HepG2 (cell line): ENCODE measurements around the gene NELFCD. TPM values are rescaled to one million over a fixed set of nuclear protein-coding genes. Genes with fewer than 3 reads are reported as not detected.

ENCODE experiments used
- ATAC-seq: fragments of 200-7000 bp; cut with Tn5 transposase; 3 replicates; pipeline ENCODE4 v1.9.1; 2020; ENCODE audit warnings: mild to moderate bottlenecking, moderate library complexity
- BruUV-seq: library from RNA; stranded (reverse); fragments of 400-500 nt; replicated peaks from 2 replicates; lab custom pipeline; 2021; lab: Mats Ljungman, UMichigan
- CTCF ChIA-PET: fragments of 300-600 bp; formaldehyde crosslinking; extraction: SDS; loops from one replicate; lab custom pipeline; 2021; ENCODE audit warnings: low total read pairs, inconsistent platforms, low intra/inter-chr PET ratio; lab: Yijun Ruan, JAX
- POLR2A ChIA-PET: fragments of 350-600 bp; sonication (Branson Sonifier 250); formaldehyde crosslinking; loops from one replicate; lab custom pipeline; 2020; ENCODE audit warnings: antibody characterized with exemption, inconsistent platforms; lab: Yijun Ruan, JAX
- DNase-seq: peaks from one replicate; pipeline ENCODE4 v3.0.0-alpha.2; 2015; ENCODE audit warnings: low spot score
- FAIRE-seq: peaks from 3 replicates; lab custom pipeline; 2011; peaks lifted over from hg19 to GRCh38; lab: Jason Lieb, UNC
- H2AFZ ChIP-seq: one replicate; pipeline ENCODE4 v1.6.1; 2011; ENCODE audit warnings: low read length, inconsistent platforms
- H3K27ac ChIP-seq: fragments of 300-600 bp; 3 replicates; pipeline ENCODE4 v1.8.0; 2011; ENCODE audit warnings: mixed run types, mild to moderate bottlenecking, mixed read lengths, low read length, inconsistent platforms; ENCODE audit not compliant: insufficient read depth; ENCODE audit errors: extremely low read length
- H3K27me3 ChIP-seq, 2 experiments: fragments of 200-600 bp in 1 of 2; 2 replicates in 1 of 2; 3 replicates in 1 of 2; pipeline versions ENCODE4 v1.6.0 to v1.8.0; 2011; ENCODE audit warnings: low read length in 2 of 2, mild to moderate bottlenecking in 2 of 2, moderate library complexity in 2 of 2, inconsistent platforms in 1 of 2; ENCODE audit not compliant: insufficient read depth in 2 of 2, control insufficient read depth in 1 of 2
- H3K36me3 ChIP-seq, 2 experiments: fragments of 200-600 bp in 1 of 2; replicated peaks in 1 of 2; 2 replicates in 1 of 2; 3 replicates in 1 of 2; pipeline versions ENCODE4 v1.5.1 to v1.8.0; 2011; ENCODE audit warnings: low read length in 2 of 2, inconsistent platforms in 1 of 2; ENCODE audit not compliant: insufficient read depth in 2 of 2, control insufficient read depth in 1 of 2
- H3K4me1 ChIP-seq: 2 replicates; pipeline ENCODE4 v1.5.1; 2012; ENCODE audit warnings: low read length, inconsistent platforms; ENCODE audit not compliant: insufficient read depth
- H3K4me2 ChIP-seq: 2 replicates; pipeline ENCODE4 v1.6.0; 2011; ENCODE audit warnings: low read depth, low read length, inconsistent platforms
- H3K4me3 ChIP-seq, 3 experiments: fragments of 200-600 bp in 1 of 3; sonication (generic), shearing (Covaris generic) in 1 of 3; replicated peaks in 1 of 3; 2 replicates each; pipeline ENCODE4 v1.5.1; 2011 to 2016; ENCODE audit warnings: low read length in 3 of 3, inconsistent platforms in 2 of 3, low read depth in 2 of 3, mild to moderate bottlenecking in 2 of 3, control low read depth in 1 of 3, mixed read lengths in 1 of 3; ENCODE audit not compliant: insufficient read depth in 1 of 3
- H3K79me2 ChIP-seq: one replicate; pipeline ENCODE4 v1.6.1; 2011; ENCODE audit warnings: low read length, inconsistent platforms; ENCODE audit not compliant: insufficient read depth
- H3K9ac ChIP-seq: 2 replicates; pipeline ENCODE4 v1.6.0; 2011; ENCODE audit warnings: mild to moderate bottlenecking, low read depth, low read length, inconsistent platforms; ENCODE audit not compliant: insufficient read depth
- H3K9me3 ChIP-seq: 2 replicates; pipeline ENCODE4 v1.5.1; 2012; ENCODE audit warnings: mild to moderate bottlenecking, low read length
- H4K20me1 ChIP-seq: 2 replicates; pipeline ENCODE4 v1.6.0; 2011; ENCODE audit warnings: inconsistent platforms, mild to moderate bottlenecking, low read length, moderate library complexity; ENCODE audit not compliant: insufficient read depth
- CREM ChIP-seq, 2 experiments: sonication (generic) in 1 of 2; formaldehyde crosslinking in 1 of 2; IDR thresholded peaks; 2 replicates each; pipeline versions ENCODE4 v1.4.0 to v1.6.1; 2016 to 2020; ENCODE audit warnings: antibody characterized with exemption in 1 of 2, mild to moderate bottlenecking in 1 of 2, missing genetic modification reagents in 1 of 2
- HOXA3 ChIP-seq: sonication (generic); formaldehyde crosslinking; IDR thresholded peaks from 2 replicates; pipeline ENCODE4 v1.5.0; 2020; ENCODE audit warnings: missing genetic modification reagents
- IRF2 ChIP-seq: IDR thresholded peaks from 2 replicates; pipeline ENCODE4 v1.6.1; 2018; ENCODE audit warnings: missing genetic modification reagents, missing compliant biosample characterization
- NR2F6 ChIP-seq, 2 experiments: IDR thresholded peaks; 2 replicates each; pipeline ENCODE4 v1.6.1; 2016; ENCODE audit warnings: antibody characterized with exemption in 1 of 2, mild to moderate bottlenecking in 1 of 2
- RXRB ChIP-seq: IDR thresholded peaks from 2 replicates; pipeline ENCODE4 v1.6.1; 2016; ENCODE audit warnings: borderline replicate concordance, missing genetic modification reagents, missing compliant biosample characterization
- ZBTB21 ChIP-seq: sonication (generic); formaldehyde crosslinking; IDR thresholded peaks from 2 replicates; pipeline ENCODE4 v1.4.0; 2020; ENCODE audit warnings: missing genetic modification reagents
- ZNF646 ChIP-seq: sonication (generic); formaldehyde crosslinking; IDR thresholded peaks from 2 replicates; pipeline ENCODE4 v1.9.0; 2021; ENCODE audit warnings: mild to moderate bottlenecking, missing genetic modification reagents
- WGBS: methylation state at CpG from one replicate; pipeline ENCODE4 v1.1.6; 2017; ENCODE audit warnings: low lambda C conversion rate; 5-methylcytosine and 5-hydroxymethylcytosine counted together
- in situ Hi-C: cut with HindIII; loops from 2 replicates; pipeline ENCODE4 v1.10.0; 2017; ENCODE audit warnings: low pct_unique_long_range_greater_than_20kb; ENCODE audit not compliant: extremely low pct_ligation_motif_present
- intact Hi-C: fragments of 100-400 bp; cut with micrococcal nuclease; formaldehyde crosslinking; loops from one replicate; pipeline ENCODE4 v1.10.0; 2022; ENCODE audit not compliant: unreplicated experiment
- polyA plus RNA-seq, 8 experiments: library from polyadenylated mRNA; depleted of rRNA in 3 of 8; stranded (reverse) in 7 of 8; unstranded in 1 of 8; fragments of >200 nt; fragmentation: Illumina TruSeq in 4 of 8; extraction: Trizol in 4 of 8; gene quantifications; 2 replicates each; pipeline versions ENCODE4 v1.2.1 to v1.2.3, GENCODE V29; 2011 to 2016; ENCODE audit warnings: low read depth in 4 of 8, missing spikeins in 1 of 8, mixed read lengths in 1 of 8; ENCODE audit not compliant: insufficient read depth in 1 of 8
- total RNA-seq, 5 experiments: library from RNA; depleted of rRNA; stranded (reverse); fragments of >200 nt; fragmentation: Illumina TruSeq; extraction: Trizol; gene quantifications; 2 replicates each; pipeline ENCODE4 v1.2.3, GENCODE V29; 2016; ENCODE audit warnings: low read depth in 1 of 5
- TF ChIP-seq, protein P1 (sequence below), 2 experiments: fragments of 450-650 bp in 1 of 2; sonication (generic) in 1 of 2; formaldehyde crosslinking in 1 of 2; IDR thresholded peaks; 2 replicates each; pipeline versions ENCODE4 v1.6.1 to v1.8.0; 2016 to 2022; ENCODE audit warnings: antibody characterized with exemption in 1 of 2, mild to moderate bottlenecking in 1 of 2, missing genetic modification reagents in 1 of 2

Gene NELFCD
- total and polyA plus RNA-seq, 2 of the 13 experiments (the other 11 are each of a cell fraction or from before 2014, with no cell fraction given), result 159 to 203 TPM

GRCh38 chr20:58991715-58992114, 10.7 kb downstream of the NELFCD start:
- Histone ChIP-seq H3K4me1 (peaks cover 71% of the 10 kb centered on the region), H3K27me3 (no peaks in the 10 kb centered on the region), H3K4me3 (no peak overlapping the region), H3K4me2 (no peak overlapping the region), H3K9ac (no peak overlapping the region), H4K20me1 (no peaks in the 10 kb centered on the region), H3K36me3 (peaks cover 63 to 86% of the 10 kb centered on the region in 2 experiments), H3K79me2 (peaks cover 3% of the 10 kb centered on the region), H3K27ac (peak overlapping the region; percentile 22), H2AFZ (no peak overlapping the region), H3K9me3 (no peaks in the 10 kb centered on the region)
- in situ Hi-C loops (no loop called here), intact Hi-C loops (loop anchor here (1.0 kb wide), 1 partner anchor 10 kb away; the partner anchor contains the start of gene NELFCD)
- POLR2A ChIA-PET, result interaction anchor here (0.8 to 2.3 kb wide), 4 partner anchors 10 to 40 kb away, joined by 3 to 7 read pairs (median 6); partner anchors contain the start of gene ATP5F1E
- CTCF ChIA-PET, result no interaction called here
- WGBS, result 40% methylated on average over 9 of the region's 9 CpGs
- no TSS peak for BruUV-seq
- ATAC-seq, result peak; percentile 21
- peak; percentile 71 for FAIRE-seq
- DNase-seq, result peak; percentile 89
- TF ChIP-seq, protein P1, sequence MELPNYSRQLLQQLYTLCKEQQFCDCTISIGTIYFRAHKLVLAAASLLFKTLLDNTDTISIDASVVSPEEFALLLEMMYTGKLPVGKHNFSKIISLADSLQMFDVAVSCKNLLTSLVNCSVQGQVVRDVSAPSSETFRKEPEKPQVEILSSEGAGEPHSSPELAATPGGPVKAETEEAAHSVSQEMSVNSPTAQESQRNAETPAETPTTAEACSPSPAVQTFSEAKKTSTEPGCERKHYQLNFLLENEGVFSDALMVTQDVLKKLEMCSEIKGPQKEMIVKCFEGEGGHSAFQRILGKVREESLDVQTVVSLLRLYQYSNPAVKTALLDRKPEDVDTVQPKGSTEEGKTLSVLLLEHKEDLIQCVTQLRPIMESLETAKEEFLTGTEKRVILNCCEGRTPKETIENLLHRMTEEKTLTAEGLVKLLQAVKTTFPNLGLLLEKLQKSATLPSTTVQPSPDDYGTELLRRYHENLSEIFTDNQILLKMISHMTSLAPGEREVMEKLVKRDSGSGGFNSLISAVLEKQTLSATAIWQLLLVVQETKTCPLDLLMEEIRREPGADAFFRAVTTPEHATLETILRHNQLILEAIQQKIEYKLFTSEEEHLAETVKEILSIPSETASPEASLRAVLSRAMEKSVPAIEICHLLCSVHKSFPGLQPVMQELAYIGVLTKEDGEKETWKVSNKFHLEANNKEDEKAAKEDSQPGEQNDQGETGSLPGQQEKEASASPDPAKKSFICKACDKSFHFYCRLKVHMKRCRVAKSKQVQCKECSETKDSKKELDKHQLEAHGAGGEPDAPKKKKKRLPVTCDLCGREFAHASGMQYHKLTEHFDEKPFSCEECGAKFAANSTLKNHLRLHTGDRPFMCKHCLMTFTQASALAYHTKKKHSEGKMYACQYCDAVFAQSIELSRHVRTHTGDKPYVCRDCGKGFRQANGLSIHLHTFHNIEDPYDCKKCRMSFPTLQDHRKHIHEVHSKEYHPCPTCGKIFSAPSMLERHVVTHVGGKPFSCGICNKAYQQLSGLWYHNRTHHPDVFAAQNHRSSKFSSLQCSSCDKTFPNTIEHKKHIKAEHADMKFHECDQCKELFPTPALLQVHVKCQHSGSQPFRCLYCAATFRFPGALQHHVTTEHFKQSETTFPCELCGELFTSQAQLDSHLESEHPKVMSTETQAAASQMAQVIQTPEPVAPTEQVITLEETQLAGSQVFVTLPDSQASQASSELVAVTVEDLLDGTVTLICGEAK (IDR thresholded peaks at IDR 0.05), result no peak
- TF ChIP-seq, protein P1 (CRISPR knock-in tag; IDR thresholded peaks at IDR 0.05), result peak; percentile 50; the same call in 1 of the 2 replicates
- TF ChIP-seq RXRB (CRISPR knock-in tag) (no peak), HOXA3 (peak; percentile 74), CREM (IDR thresholded peaks at IDR 0.05) (peak; percentile 48; the same call in 1 of the 2 replicates), CREM (CRISPR knock-in tag; IDR thresholded peaks at IDR 0.05) (no peak), ZBTB21 (peak; percentile 82), IRF2 (CRISPR knock-in tag) (peak; percentile 11; the same call in 1 of the 2 replicates), ZNF646 (CRISPR knock-in tag) (peak; percentile 76), NR2F6 (IDR thresholded peaks at IDR 0.05) (peak; percentile 29; the same call in 1 of the 2 replicates), NR2F6 (CRISPR knock-in tag; IDR thresholded peaks at IDR 0.05) (no peak)
